ENCODE measurements around the gene TNS4.
A peak's percentile ranks its signal among the peaks of the same experiment; 100 is the strongest.

Gene TNS4

GRCh38 chr17:40516581-40517285 lies 15.3 kb upstream of the TNS4 start:
- peak; percentile 57 for DNase-seq

GRCh38 chr17:40515491-40516041 lies 14.1 kb upstream of the TNS4 start:
- DNase-seq = peak; percentile 33

- DNase-seq = no peak
Measured at GRCh38 chr17:40515011-40515410, 13.6 kb upstream of the TNS4 start.

GRCh38 chr17:40514013-40514875 lies 12.8 kb upstream of the TNS4 start:
- no peak for DNase-seq

GRCh38 chr17:40511667-40512220 lies 10.3 kb upstream of the TNS4 start:
- no peak for DNase-seq

- no peak for DNase-seq
Measured at GRCh38 chr17:40511136-40511535, 9.7 kb upstream of the TNS4 start.

- DNase-seq = no peak
Measured at GRCh38 chr17:40510328-40510648, 8.9 kb upstream of the TNS4 start.

- no peak for DNase-seq
Measured at GRCh38 chr17:40509626-40510327, 8.4 kb upstream of the TNS4 start.

GRCh38 chr17:40506786-40507185 lies 5.4 kb upstream of the TNS4 start:
- DNase-seq = no peak

- DNase-seq = no peak
Measured at GRCh38 chr17:40503154-40503553, 1.7 kb upstream of the TNS4 start.

- no peak for DNase-seq
Measured at GRCh38 chr17:40502716-40503115, 1.3 kb upstream of the TNS4 start.

GRCh38 chr17:40500709-40501108 lies 714 bp downstream of the TNS4 start:
- no peak for DNase-seq

- DNase-seq = no peak
Measured at GRCh38 chr17:40500190-40500589, 1.2 kb downstream of the TNS4 start.

GRCh38 chr17:40499551-40500189 lies 1.8 kb downstream of the TNS4 start:
- no peak for DNase-seq

- no peak for DNase-seq
Measured at GRCh38 chr17:40498281-40499084, 2.9 kb downstream of the TNS4 start.

GRCh38 chr17:40497695-40498094 lies 3.7 kb downstream of the TNS4 start:
- no peak for DNase-seq

GRCh38 chr17:40496634-40497420 lies 4.6 kb downstream of the TNS4 start:
- no peak for DNase-seq

- DNase-seq = no peak
Measured at GRCh38 chr17:40496170-40496569, 5.3 kb downstream of the TNS4 start.

- DNase-seq = no peak
Measured at GRCh38 chr17:40495140-40495539, 6.3 kb downstream of the TNS4 start.

GRCh38 chr17:40493697-40494096 lies 7.7 kb downstream of the TNS4 start:
- no peak for DNase-seq

- DNase-seq = no peak
Measured at GRCh38 chr17:40491486-40491885, 9.9 kb downstream of the TNS4 start.

Data from activated naive CD4-positive, alpha-beta T cell treated with Interleukin-2 at 50 U/mL for 16 hours (primary cell).